OCI-LY1 (cell line): ENCODE data around the gene MUS81.

ENCODE experiments used
- CTCF ChIP-seq: fragments of 200-600 bp; sonication (generic), shearing (Covaris generic); IDR thresholded peaks from 2 replicates; pipeline ENCODE4 v1.5.1; 2017; ENCODE audit warnings: mild to moderate bottlenecking, antibody characterized with exemption, low read length, moderate library complexity, mixed read lengths
- EZH2 ChIP-seq: fragments of 200-600 bp; sonication (generic), shearing (Covaris generic); IDR thresholded peaks from 2 replicates; pipeline ENCODE4 v1.8.0; 2017; ENCODE audit warnings: borderline replicate concordance, mixed run types, mild to moderate bottlenecking, antibody characterized with exemption, low read length, moderate library complexity, mixed read lengths

DNA sequence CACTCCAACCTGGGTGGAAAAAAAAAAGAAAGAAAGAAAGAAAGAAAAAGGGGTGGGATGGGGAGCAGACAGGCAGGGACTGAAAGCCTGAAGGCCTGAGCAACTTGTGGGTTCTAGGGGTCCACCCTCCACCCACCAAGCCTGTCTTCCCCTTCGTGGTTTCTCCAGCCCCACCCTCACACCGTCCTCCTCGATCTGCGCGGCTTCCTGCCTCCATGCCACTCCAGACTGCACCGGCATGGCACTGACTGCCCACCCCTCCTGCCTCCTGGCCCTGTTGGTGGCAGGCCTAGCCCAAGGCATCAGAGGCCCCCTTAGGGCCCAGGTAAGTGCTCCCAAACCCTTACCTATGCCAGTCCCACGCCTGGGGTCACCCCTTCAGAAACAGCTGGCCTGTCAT, 19.4 kb downstream of the MUS81 start, which contains the start of gene CTSW:
- TF ChIP-seq EZH2 (no peak), CTCF (no peak)
